ENCODE measurements around the gene OPCML.

OPCML gene

DNA sequence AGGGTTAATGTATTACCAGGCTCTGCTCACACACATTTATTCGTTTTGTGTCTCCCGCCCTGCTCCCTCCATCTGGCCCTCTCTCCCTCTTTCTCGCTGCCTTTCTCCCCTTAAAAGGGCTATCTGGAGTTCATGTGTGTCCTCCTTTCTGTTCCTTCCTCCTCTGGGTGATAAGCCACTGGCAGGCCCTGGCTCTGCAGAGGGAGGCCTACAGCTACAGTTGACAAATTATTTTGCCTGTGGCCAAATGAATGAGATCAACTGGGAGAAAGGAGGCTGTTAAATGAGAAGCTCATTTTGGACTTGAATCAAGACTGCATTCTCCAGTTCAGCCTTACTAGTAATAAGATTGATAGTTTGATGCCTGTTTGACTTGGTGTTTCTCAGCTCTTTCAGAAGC lies 17.5 kb upstream of the OPCML start:
- Histone ChIP-seq H3K27ac (ENCODE audit: low read depth, low read length, poor library complexity, severe bottlenecking) (no peak overlapping the region), H3K9me2 (ENCODE audit: low read depth, low read length) (no peaks in the 10 kb centered on the region)
- TF ChIP-seq EZH2 (IDR thresholded peaks at IDR 0.05; ENCODE audit: borderline replicate concordance, low read length): no peak
- TF ChIP-seq, protein P1, sequence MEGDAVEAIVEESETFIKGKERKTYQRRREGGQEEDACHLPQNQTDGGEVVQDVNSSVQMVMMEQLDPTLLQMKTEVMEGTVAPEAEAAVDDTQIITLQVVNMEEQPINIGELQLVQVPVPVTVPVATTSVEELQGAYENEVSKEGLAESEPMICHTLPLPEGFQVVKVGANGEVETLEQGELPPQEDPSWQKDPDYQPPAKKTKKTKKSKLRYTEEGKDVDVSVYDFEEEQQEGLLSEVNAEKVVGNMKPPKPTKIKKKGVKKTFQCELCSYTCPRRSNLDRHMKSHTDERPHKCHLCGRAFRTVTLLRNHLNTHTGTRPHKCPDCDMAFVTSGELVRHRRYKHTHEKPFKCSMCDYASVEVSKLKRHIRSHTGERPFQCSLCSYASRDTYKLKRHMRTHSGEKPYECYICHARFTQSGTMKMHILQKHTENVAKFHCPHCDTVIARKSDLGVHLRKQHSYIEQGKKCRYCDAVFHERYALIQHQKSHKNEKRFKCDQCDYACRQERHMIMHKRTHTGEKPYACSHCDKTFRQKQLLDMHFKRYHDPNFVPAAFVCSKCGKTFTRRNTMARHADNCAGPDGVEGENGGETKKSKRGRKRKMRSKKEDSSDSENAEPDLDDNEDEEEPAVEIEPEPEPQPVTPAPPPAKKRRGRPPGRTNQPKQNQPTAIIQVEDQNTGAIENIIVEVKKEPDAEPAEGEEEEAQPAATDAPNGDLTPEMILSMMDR (IDR thresholded peaks at IDR 0.05; ENCODE audit: low read length): no peak

DNA sequence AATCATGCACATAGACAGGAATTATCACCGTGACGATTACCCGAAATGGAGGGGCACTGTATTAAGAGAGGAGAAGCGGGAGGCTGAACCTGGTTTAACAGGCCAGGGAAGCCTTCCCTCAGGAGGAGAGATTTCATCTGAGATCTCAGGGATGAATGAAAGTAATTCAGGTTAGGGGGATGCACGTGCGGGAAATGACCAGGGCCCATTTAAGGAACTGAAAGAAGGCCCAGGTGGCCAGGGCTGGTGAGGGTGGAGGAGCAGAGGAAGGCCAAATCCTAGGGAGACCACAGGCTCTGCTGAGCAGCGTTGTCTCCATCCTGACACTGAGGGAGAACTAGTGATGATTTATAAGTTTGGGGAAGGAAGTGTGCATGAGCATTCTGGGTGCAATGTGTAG lies 16.3 kb upstream of the OPCML start:
- Histone ChIP-seq H3K4me2 (ENCODE audit: low read length) (no peak overlapping the region), H3K27me3 (ENCODE audit: insufficient read depth, low read length) (no peaks in the 10 kb centered on the region), H3K9ac (ENCODE audit: low read length) (no peak overlapping the region), H3K9me3 (ENCODE audit: low read length) (no peaks in the 10 kb centered on the region), H3K4me1 (ENCODE audit: insufficient read depth, low read length, severe bottlenecking) (no peaks in the 10 kb centered on the region), H3K9me2 (ENCODE audit: low read depth, low read length) (no peaks in the 10 kb centered on the region), H3K36me3 (ENCODE audit: insufficient read depth, low read length) (no peaks in the 10 kb centered on the region), H3K79me2 (ENCODE audit: insufficient read depth, low read length) (no peaks in the 10 kb centered on the region), H3K27ac (ENCODE audit: low read depth, low read length, poor library complexity, severe bottlenecking) (no peak overlapping the region), H2AFZ (ENCODE audit: low read length) (no peak overlapping the region), H3F3A (ENCODE audit: insufficient read depth, low read length) (no peaks in the 10 kb centered on the region), H3K4me3 (ENCODE audit: low read depth, low read length, poor library complexity, severe bottlenecking) (no peak overlapping the region), H4K20me1 (ENCODE audit: insufficient read depth, low read length) (no peaks in the 10 kb centered on the region)
- TF ChIP-seq, protein P1 (IDR thresholded peaks at IDR 0.05; ENCODE audit: low read length): no peak
- TF ChIP-seq EZH2 (IDR thresholded peaks at IDR 0.05; ENCODE audit: borderline replicate concordance, low read length): no peak

More for the DNA sequence above, 17.5 kb upstream of the OPCML start:
- H3K79me2 ChIP-seq (ENCODE audit: insufficient read depth, low read length): no peaks in the 10 kb centered on the region
- H4K20me1 ChIP-seq (ENCODE audit: insufficient read depth, low read length): no peaks in the 10 kb centered on the region
- no peak overlapping the region for H2AFZ ChIP-seq (ENCODE audit: low read length)
- H3K4me1 ChIP-seq (ENCODE audit: insufficient read depth, low read length, severe bottlenecking): no peaks in the 10 kb centered on the region
- H3K9me3 ChIP-seq (ENCODE audit: low read length): no peaks in the 10 kb centered on the region
- no peaks in the 10 kb centered on the region for H3F3A ChIP-seq (ENCODE audit: insufficient read depth, low read length)
- H3K9ac ChIP-seq (ENCODE audit: low read length): no peak overlapping the region
- H3K4me2 ChIP-seq (ENCODE audit: low read length): no peak overlapping the region
- no peaks in the 10 kb centered on the region for H3K27me3 ChIP-seq (ENCODE audit: insufficient read depth, low read length)
- H3K36me3 ChIP-seq (ENCODE audit: insufficient read depth, low read length): no peaks in the 10 kb centered on the region
- H3K4me3 ChIP-seq (ENCODE audit: low read depth, low read length, poor library complexity, severe bottlenecking): no peak overlapping the region

DNA sequence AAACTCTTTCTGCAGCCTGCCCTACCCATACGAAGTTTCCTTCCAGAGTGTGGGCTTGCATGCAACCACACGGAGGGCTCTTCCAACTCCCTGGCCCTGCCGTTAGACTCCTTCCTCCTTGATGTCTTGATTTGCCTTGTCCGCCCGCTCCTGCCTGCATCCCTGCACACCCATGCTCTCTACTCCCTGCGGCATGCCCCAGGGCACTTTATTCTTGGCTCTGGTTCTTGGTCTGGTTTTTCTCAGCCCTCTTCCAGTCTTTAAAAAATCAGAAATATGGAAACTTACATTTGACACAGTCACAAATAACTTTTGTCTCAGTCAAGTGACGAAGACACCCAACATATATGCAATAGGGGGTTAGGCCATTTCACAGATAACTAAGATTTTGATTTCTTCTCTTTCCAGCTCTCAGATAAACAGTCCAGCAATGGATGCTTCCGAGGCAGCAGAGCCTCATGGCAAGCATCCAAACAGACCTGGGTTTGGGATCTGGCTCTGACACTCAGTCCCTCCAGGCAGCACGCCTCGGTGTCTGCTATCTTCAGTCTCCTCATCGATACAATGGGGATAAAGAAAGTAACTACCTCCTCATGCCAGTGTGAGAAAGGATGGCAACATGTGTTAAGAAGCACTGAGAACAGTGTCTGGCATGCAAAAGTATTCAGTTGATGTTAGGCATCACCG lies 15.7 kb upstream of the OPCML start:
- TF ChIP-seq, protein P1 (IDR thresholded peaks at IDR 0.05; ENCODE audit: low read length): no peak
- TF ChIP-seq EZH2 (IDR thresholded peaks at IDR 0.05; ENCODE audit: borderline replicate concordance, low read length): no peak
- Histone ChIP-seq H3K9me2 (ENCODE audit: low read depth, low read length) (no peaks in the 10 kb centered on the region), H3K27me3 (ENCODE audit: insufficient read depth, low read length) (no peaks in the 10 kb centered on the region), H3K79me2 (ENCODE audit: insufficient read depth, low read length) (no peaks in the 10 kb centered on the region), H2AFZ (ENCODE audit: low read length) (no peak overlapping the region), H4K20me1 (ENCODE audit: insufficient read depth, low read length) (no peaks in the 10 kb centered on the region), H3K9me3 (ENCODE audit: low read length) (no peaks in the 10 kb centered on the region), H3K36me3 (ENCODE audit: insufficient read depth, low read length) (no peaks in the 10 kb centered on the region), H3K4me1 (ENCODE audit: insufficient read depth, low read length, severe bottlenecking) (no peaks in the 10 kb centered on the region), H3F3A (ENCODE audit: insufficient read depth, low read length) (no peaks in the 10 kb centered on the region), H3K27ac (ENCODE audit: low read depth, low read length, poor library complexity, severe bottlenecking) (no peak overlapping the region), H3K4me3 (ENCODE audit: low read depth, low read length, poor library complexity, severe bottlenecking) (no peak overlapping the region), H3K9ac (ENCODE audit: low read length) (no peak overlapping the region), H3K4me2 (ENCODE audit: low read length) (no peak overlapping the region)

Data from OCI-LY1 (cell line).